NCI-H69 (cell line): ENCODE measurements around the gene FLOT1.
"Not testable (repeated sequence)": the region's sequence is repeated elsewhere in the genome, so short reads cannot be mapped to it uniquely, and the experiment has no call there.

Source experiments
- DNase-seq: peaks from one replicate; lab custom pipeline; 2025; lab: John Stamatoyannopoulos, UW

FLOT1 gene

DNA sequence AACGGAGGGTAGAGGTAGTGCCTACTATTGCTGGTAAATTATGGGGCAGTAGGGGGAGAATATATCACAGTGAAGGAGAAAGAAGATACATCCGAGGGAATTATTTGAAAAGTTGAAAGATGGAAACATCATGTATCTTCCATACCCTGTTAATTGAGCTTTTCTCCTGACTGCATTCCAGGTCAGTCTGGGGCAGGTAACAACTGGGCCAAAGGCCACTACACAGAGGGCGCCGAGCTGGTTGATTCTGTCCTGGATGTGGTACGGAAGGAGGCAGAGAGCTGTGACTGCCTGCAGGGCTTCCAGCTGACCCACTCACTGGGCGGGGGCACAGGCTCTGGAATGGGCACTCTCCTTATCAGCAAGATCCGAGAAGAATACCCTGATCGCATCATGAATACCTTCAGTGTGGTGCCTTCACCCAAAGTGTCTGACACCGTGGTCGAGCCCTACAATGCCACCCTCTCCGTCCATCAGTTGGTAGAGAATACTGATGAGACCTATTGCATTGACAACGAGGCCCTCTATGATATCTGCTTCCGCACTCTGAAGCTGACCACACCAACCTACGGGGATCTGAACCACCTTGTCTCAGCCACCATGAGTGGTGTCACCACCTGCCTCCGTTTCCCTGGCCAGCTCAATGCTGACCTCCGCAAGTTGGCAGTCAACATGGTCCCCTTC, 19.2 kb downstream of the FLOT1 start:
- not testable (repeated sequence) for DNase-seq

DNA sequence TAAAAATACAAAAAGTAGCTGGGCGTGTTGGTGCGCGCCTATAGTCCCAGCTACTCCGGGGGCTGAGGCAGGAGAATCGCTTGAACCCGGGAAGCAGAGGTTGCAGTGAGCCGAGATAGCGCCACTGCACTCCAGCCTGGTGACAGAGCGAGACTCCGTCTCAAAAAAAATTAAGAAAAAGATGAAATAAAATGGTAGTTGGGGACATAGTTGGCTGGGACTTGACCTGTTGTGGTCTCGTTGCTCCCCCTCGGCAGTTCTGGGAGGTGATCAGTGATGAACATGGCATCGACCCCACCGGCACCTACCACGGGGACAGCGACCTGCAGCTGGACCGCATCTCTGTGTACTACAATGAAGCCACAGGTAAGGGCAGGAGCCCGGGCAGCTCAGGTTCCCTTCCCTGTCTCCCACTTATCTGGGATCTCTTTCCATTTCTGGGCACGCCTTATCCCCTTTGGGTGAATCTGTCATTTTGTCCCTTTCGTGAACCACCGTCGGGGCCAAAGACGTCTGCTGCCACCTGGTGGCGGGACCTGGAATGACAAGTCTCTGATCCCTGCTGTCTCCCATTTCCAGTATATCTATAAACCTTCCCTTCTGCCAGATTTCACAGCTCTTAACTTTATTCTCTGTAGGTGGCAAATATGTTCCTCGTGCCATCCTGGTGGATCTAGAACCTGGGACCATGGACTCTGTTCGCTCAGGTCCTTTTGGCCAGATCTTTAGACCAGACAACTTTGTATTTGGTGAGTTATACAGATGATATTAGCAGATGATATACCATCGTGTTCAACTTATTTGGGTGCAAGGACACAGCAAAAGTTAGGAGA, 20.0 kb downstream of the FLOT1 start:
- DNase-seq = peak; percentile 80

DNA sequence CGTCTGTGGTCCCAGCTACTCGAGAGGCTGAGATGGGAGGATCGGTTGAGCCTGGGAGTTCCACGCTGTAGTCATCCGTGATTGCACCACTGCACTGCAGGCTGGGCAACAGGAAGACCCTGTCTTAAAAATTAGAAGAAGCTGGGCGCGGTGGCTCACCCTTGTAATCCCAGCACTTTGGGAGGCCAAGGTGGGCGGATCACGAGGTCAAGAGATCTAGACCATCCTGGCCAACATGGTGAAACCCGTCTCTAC, 20.5 kb downstream of the FLOT1 start:
- DNase-seq = peak; percentile 41

DNA sequence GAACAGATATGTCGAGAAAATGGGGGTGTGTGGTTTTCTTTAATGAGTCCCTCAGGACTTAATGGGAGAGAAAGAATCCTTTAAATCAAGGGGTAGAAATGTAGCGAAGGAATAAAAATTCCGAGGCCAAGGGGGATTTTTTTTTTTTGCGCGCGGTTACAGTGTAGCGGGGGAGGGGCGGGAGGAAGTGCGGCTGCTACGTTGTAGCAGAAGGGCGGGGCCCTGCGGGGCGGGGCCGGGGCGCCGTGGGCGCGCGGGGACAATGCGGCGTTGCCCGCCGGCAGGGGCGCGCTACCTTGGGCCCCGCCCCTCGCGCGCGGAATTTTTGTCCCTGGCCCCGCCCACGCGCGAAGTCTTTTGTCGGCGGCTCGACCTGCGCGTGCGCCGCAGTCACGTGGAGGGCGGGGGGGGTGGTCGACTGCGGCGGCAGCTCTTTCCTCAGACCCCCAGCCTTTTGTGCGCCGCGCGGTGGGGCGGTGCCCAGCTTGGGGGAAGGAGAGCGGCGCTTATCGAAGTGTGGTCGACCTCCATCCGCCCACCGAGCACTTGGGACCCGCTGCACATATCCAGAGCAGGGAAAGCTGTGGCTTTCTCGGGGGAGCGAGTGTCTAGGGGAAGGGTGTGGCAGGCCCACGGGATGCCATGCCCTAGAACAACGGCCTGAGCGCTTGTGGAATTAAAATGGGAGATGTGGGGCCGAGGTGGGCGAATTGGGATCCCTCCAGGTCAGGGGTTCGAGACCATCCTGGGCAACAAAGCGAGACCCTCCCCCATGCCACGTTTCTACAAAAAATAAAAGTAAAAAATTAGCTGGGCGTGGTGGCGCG, 21.1 kb downstream of the FLOT1 start:
- DNase-seq = peak; percentile 97

- peak; percentile 94 for DNase-seq
These were observed 21.7 kb downstream of the FLOT1 start for GRCh38 chr6:30720738-30721197.

- DNase-seq = peak; percentile 99
These were observed 22.4 kb downstream of the FLOT1 start, which contains the start of gene TUBB for GRCh38 chr6:30719791-30720737. Gene TUBB, plus strand, starts transcription at chr6:30720352. Its CDS starts 155 bp downstream, at chr6:30720507.

GRCh38 chr6:30719356-30719755, 23.1 kb downstream of the FLOT1 start:
- peak; percentile 63 for DNase-seq

GRCh38 chr6:30717845-30718720, 24.4 kb downstream of the FLOT1 start:
- DNase-seq = not testable (repeated sequence)

DNA sequence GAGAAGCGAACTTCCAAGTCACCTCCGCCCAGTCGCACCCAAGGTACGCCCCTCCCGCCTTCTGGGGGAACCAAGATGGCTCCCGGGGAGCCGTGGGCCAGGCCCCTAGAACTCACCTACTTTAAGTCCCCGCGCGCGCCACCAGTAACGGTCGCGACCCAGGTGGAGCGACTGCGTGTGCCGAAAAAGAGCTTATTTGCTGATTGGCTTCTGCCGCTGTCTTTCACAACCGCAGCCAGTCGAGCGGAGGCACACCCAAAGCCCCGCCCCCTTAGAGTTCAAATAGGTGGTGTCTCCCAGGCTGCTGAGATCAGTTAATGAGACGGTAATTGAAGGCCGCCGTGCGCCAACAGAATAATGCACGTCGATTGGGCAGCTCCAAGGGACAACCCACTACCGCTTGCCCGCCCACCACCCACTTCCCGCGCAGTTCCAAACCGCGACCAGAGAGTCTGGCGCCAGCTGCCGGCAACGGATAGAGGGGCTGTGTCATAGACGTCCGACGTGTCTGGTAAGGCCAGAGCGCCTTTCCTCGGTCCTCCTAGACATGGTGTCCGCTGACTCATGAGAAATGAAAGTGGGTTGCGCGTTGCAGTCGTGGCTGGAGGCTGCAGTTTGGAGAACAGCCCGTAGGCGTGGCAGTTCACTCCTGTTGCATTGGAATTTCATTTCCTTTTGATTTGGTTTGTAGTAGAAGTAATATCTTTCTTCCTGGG, 25.2 kb downstream of the FLOT1 start, which contains the start of gene MDC1:
Gene MDC1 (minus strand): TSS at position 153 of the 716 bp plus-strand sequence. CDS start 2,106 bp downstream, outside the sequence.
- DNase-seq = peak; percentile 100

GRCh38 chr6:30716879-30717128, 25.7 kb downstream of the FLOT1 start:
- DNase-seq = no peak

DNA sequence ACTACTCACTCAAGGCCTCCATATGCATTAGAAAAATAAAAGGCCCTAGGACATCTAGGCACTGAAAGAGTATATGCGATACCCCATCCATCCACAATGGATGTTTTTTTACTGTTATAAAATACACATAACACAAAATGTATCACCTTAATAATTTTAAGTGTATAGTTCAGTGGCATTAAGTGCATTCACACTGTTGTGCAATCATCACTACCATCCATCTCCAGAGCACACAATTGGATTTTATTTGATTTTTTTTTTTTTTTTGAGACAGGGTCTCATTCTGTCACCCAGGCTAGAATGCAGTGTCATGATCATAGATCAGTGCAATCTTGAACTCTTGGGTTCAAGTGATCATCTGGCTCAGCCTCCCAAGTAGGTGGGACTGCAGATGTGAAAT, 28.2 kb downstream of the FLOT1 start:
- no peak for DNase-seq

DNA sequence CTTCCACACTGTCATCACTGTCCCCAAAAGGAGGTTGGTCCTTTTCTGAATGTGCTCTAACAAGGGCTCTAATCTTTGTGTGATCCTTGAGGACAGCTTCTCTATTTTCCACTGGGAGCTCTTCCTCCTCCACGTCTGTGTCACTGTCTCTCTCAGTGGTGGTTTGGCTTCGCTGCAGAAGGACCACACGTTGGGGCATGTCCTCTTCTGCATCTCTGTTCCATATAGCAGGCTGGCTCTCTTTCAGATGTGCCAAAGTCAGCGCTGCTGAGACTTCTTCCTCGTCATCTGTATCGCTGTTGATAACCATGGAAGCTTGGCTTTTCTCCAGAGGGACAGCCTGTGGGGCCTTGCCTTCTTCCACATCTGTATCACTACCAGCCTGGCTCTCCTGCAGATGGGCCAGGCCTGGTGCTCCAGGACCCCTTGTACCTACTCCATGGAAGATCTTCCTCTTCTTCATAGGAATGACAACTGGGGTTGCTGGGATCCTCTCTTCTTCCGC, 30.0 kb downstream of the FLOT1 start:
- no peak for DNase-seq

GRCh38 chr6:30711758-30712380, 30.6 kb downstream of the FLOT1 start:
- no peak for DNase-seq

DNA sequence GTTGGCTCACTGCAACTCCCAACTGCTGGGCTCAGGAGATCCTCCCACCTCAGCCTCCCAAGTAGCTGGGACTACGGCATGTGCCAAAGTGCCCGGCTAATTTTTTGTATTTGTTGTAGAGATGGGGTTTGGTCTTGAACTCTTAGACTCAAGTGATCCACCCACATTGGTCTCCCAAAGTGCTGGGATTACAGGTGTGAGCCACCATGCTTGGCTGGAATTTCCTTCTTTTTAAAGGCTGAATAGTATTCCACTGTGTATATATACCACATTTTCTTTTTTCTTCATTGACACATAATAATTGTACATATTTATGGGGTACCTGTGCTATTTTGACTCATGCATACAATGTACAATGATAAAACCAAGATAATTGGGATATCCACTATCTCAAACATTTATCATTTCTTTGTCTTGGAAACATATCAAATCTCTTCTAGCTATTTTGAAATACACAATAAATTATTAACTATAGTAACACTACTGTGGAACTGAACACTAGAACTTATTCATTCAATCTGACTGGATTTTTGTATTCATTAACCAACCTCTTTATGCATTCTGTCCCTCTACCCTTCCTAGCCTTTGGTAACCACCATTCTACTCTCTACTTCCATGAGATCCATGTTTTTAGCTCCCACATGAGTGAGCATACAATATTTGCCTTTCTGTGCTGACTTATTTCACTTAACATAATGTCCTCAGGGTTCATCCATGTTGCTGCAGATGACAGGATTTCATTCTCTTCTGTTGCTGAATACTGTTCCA, 33.2 kb downstream of the FLOT1 start:
- no peak for DNase-seq

DNA sequence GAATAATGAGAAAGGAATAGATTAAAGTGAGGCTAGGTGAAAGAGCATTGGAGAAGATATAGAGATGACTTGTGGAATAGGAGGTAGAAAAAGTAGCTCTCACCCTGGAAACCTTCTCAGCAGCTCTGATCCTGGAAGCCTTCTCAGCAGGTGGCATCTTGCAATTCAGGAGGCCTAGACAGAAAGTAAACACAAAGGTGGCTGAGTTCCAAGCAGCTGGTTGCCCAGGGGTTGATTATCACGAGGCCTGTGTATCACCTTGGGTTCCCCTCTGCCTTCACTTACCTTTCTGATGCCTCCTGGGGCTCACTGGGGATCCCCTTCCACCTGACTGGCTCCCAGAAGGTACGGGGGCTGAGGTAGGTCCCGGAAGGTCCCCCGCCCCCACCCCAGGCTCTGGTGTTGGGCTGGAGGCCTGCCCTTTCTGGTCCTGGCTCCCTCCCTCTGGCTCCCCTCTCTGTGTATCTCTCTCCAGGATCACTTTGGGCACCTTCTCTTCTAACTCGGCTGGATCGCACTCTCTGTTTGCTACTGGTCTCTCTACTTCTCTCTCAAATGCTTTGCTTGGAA, 35.1 kb downstream of the FLOT1 start:
- DNase-seq = peak; percentile 94

- DNase-seq = no peak
These were observed 36.9 kb downstream of the FLOT1 start for GRCh38 chr6:30705620-30706019.

- DNase-seq = no peak
These were observed 38.7 kb downstream of the FLOT1 start for GRCh38 chr6:30703821-30704220.

DNA sequence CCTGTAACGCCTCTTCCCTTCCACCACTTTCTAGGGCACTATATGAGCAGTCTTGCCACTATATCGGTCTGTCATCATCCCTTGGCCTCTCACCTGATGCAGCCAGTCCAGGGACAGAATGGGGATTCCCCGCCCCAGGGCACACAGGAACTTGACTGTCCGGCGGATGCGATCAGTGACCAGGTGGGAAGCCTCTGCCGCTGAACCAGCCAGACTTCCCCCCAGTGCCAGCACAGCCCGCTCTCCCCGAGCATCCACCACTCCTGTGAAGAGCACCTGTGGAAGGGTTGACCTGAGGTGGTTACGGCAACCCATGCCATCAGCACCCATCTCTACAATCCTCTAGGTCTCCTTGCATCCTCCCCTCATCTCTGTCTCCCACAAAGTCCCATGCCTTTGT, 39.5 kb downstream of the FLOT1 start:
- DNase-seq = no peak
